ENCODE measurements around the gene PPP1CC.

Gene PPP1CC

GRCh38 chr12:110778833-110779577, 36.3 kb upstream of the PPP1CC start:
- no peaks in the 10 kb centered on the region for H4K20me1 ChIP-seq (ENCODE audit: insufficient read depth)
- no peak overlapping the region for H2AFZ ChIP-seq (ENCODE audit: low read depth)
- H3K4me1 ChIP-seq (ENCODE audit: low read depth, poor library complexity, severe bottlenecking) = peaks cover 56% of the 10 kb centered on the region
- no peak for TF ChIP-seq CTCF (conservative IDR thresholded peaks at IDR 0.05; ENCODE audit: low read depth, low read length)
- no peaks in the 10 kb centered on the region for H3K27me3 ChIP-seq (ENCODE audit: insufficient read depth, low read depth)
- H3K79me2 ChIP-seq (ENCODE audit: insufficient read depth, low read depth) = no peaks in the 10 kb centered on the region
- H3K4me3 ChIP-seq (IDR thresholded peaks at IDR 0.05; ENCODE audit: insufficient read depth, low read depth, low read length) = no peak overlapping the region
- no peak overlapping the region for H3K27ac ChIP-seq
- no peak overlapping the region for H3K4me2 ChIP-seq
- H3K36me3 ChIP-seq (ENCODE audit: insufficient read depth) = no peaks in the 10 kb centered on the region
- no peak overlapping the region for H3K9ac ChIP-seq

- H3K36me3 ChIP-seq (ENCODE audit: insufficient read depth) = no peaks in the 10 kb centered on the region
- H3K27ac ChIP-seq = peak overlapping the region; percentile 64
- H3K4me1 ChIP-seq (ENCODE audit: low read depth, poor library complexity, severe bottlenecking) = peaks cover 56% of the 10 kb centered on the region
- no peaks in the 10 kb centered on the region for H4K20me1 ChIP-seq (ENCODE audit: insufficient read depth)
- H3K9ac ChIP-seq = peak overlapping the region; percentile 41; the same call in 1 of the 2 replicates
- no peak overlapping the region for H3K4me3 ChIP-seq (IDR thresholded peaks at IDR 0.05; ENCODE audit: insufficient read depth, low read depth, low read length)
- peak overlapping the region; percentile 71 for H3K4me2 ChIP-seq
- H3K79me2 ChIP-seq (ENCODE audit: insufficient read depth, low read depth) = no peaks in the 10 kb centered on the region
- peak overlapping the region; percentile 52; the same call in 1 of the 2 replicates for H2AFZ ChIP-seq (ENCODE audit: low read depth)
- no peaks in the 10 kb centered on the region for H3K27me3 ChIP-seq (ENCODE audit: insufficient read depth, low read depth)
- TF ChIP-seq CTCF (conservative IDR thresholded peaks at IDR 0.05; ENCODE audit: low read depth, low read length) = no peak
Observed at GRCh38 chr12:110776410-110776809, 33.7 kb upstream of the PPP1CC start.

GRCh38 chr12:110775997-110776396, 33.3 kb upstream of the PPP1CC start:
- Histone ChIP-seq H3K27me3 (ENCODE audit: insufficient read depth, low read depth) (no peaks in the 10 kb centered on the region), H3K79me2 (ENCODE audit: insufficient read depth, low read depth) (no peaks in the 10 kb centered on the region), H4K20me1 (ENCODE audit: insufficient read depth) (no peaks in the 10 kb centered on the region), H3K36me3 (ENCODE audit: insufficient read depth) (no peaks in the 10 kb centered on the region), H3K27ac (peak overlapping the region; percentile 64), H2AFZ (ENCODE audit: low read depth) (peak overlapping the region; percentile 52), H3K9ac (peak overlapping the region; percentile 41; the same call in 1 of the 2 replicates), H3K4me3 (IDR thresholded peaks at IDR 0.05; ENCODE audit: insufficient read depth, low read depth, low read length) (no peak overlapping the region), H3K4me2 (peak overlapping the region; percentile 71), H3K4me1 (ENCODE audit: low read depth, poor library complexity, severe bottlenecking) (peaks cover 53% of the 10 kb centered on the region)
- TF ChIP-seq CTCF (conservative IDR thresholded peaks at IDR 0.05; ENCODE audit: low read depth, low read length) = no peak

GRCh38 chr12:110774824-110775223, 32.1 kb upstream of the PPP1CC start:
- no peak overlapping the region for H3K27ac ChIP-seq
- no peaks in the 10 kb centered on the region for H4K20me1 ChIP-seq (ENCODE audit: insufficient read depth)
- peaks cover 41% of the 10 kb centered on the region for H3K4me1 ChIP-seq (ENCODE audit: low read depth, poor library complexity, severe bottlenecking)
- no peak overlapping the region for H3K4me2 ChIP-seq
- H3K79me2 ChIP-seq (ENCODE audit: insufficient read depth, low read depth) = no peaks in the 10 kb centered on the region
- no peaks in the 10 kb centered on the region for H3K27me3 ChIP-seq (ENCODE audit: insufficient read depth, low read depth)
- H3K4me3 ChIP-seq (IDR thresholded peaks at IDR 0.05; ENCODE audit: insufficient read depth, low read depth, low read length) = no peak overlapping the region
- no peak overlapping the region for H3K9ac ChIP-seq
- H3K36me3 ChIP-seq (ENCODE audit: insufficient read depth) = no peaks in the 10 kb centered on the region
- H2AFZ ChIP-seq (ENCODE audit: low read depth) = no peak overlapping the region
- TF ChIP-seq CTCF (conservative IDR thresholded peaks at IDR 0.05; ENCODE audit: low read depth, low read length) = no peak
